H9 (cell line): ENCODE results near the gene LY6G5B. TPM values are rescaled to one million over a fixed set of nuclear protein-coding genes. Genes with fewer than 3 reads are reported as not detected.

Experiments
- DNase-seq: peaks from one replicate; pipeline ENCODE4 v3.0.0-alpha.2; 2017
- H2AFZ ChIP-seq: one replicate; pipeline ENCODE4 v1.6.1; 2013; ENCODE audit warnings: mild to moderate bottlenecking, low read length, control low read depth, moderate library complexity
- H2AK5ac ChIP-seq: 2 replicates; pipeline ENCODE4 v1.6.1; 2013; ENCODE audit warnings: low read length, control low read depth, mixed read lengths; ENCODE audit not compliant: insufficient read length
- H2BK120ac ChIP-seq: one replicate; pipeline ENCODE4 v1.6.1; 2013; ENCODE audit warnings: low read depth, mild to moderate bottlenecking, low read length, control low read depth, inconsistent platforms; ENCODE audit not compliant: poor library complexity, severe bottlenecking
- H2BK12ac ChIP-seq: 2 replicates; pipeline ENCODE4 v1.6.1; 2013; ENCODE audit warnings: low read length, control low read depth, mixed read lengths, low read depth; ENCODE audit not compliant: insufficient read length
- H2BK15ac ChIP-seq: 2 replicates; pipeline ENCODE4 v1.6.1; 2013; ENCODE audit warnings: low read depth, low read length, control low read depth
- H2BK20ac ChIP-seq: one replicate; pipeline ENCODE4 v1.6.1; 2013; ENCODE audit warnings: low read depth, mild to moderate bottlenecking, low read length, control low read depth, inconsistent platforms; ENCODE audit not compliant: poor library complexity, severe bottlenecking
- H2BK5ac ChIP-seq: 2 replicates; pipeline ENCODE4 v1.6.1; 2013; ENCODE audit warnings: low read length, control low read depth, mixed read lengths; ENCODE audit not compliant: insufficient read length
- H3K14ac ChIP-seq: 2 replicates; pipeline ENCODE4 v1.6.1; 2013; ENCODE audit warnings: low read length, control low read depth; ENCODE audit not compliant: insufficient read depth
- H3K18ac ChIP-seq: 2 replicates; pipeline ENCODE4 v1.6.1; 2013; ENCODE audit warnings: low read depth, mild to moderate bottlenecking, mixed read lengths, low read length, control low read depth; ENCODE audit not compliant: insufficient read length
- H3K23ac ChIP-seq: 2 replicates; pipeline ENCODE4 v1.6.1; 2013; ENCODE audit warnings: low read length, control low read depth, mixed read lengths, low read depth; ENCODE audit not compliant: insufficient read length
- H3K23me2 ChIP-seq: 2 replicates; pipeline ENCODE4 v1.6.1; 2013; ENCODE audit warnings: low read depth, mild to moderate bottlenecking, mixed read lengths, low read length, control low read depth; ENCODE audit not compliant: insufficient read length, poor library complexity, severe bottlenecking
- H3K27ac ChIP-seq: 2 replicates; pipeline ENCODE4 v1.5.1; 2013; ENCODE audit warnings: low read length, control low read depth, mixed read lengths, low read depth; ENCODE audit not compliant: insufficient read length
- H3K27me3 ChIP-seq: 2 replicates; pipeline ENCODE4 v1.6.1; 2013; ENCODE audit warnings: low read length, control low read depth, inconsistent platforms; ENCODE audit not compliant: insufficient read depth
- H3K4ac ChIP-seq: 2 replicates; pipeline ENCODE4 v1.6.1; 2013; ENCODE audit warnings: low read depth, mild to moderate bottlenecking, control low read depth, inconsistent platforms, low read length, moderate library complexity
- H3K4me1 ChIP-seq: 2 replicates; pipeline ENCODE4 v1.6.1; 2013; ENCODE audit warnings: low read length, control low read depth, inconsistent platforms; ENCODE audit not compliant: insufficient read depth
- H3K4me2 ChIP-seq: 2 replicates; pipeline ENCODE4 v1.6.1; 2013; ENCODE audit warnings: low read length, control low read depth, mixed read lengths; ENCODE audit not compliant: insufficient read length, insufficient read depth
- H3K56ac ChIP-seq: 2 replicates; pipeline ENCODE4 v1.6.1; 2013; ENCODE audit warnings: low read depth, mild to moderate bottlenecking, mixed read lengths, low read length, control low read depth; ENCODE audit not compliant: insufficient read length
- H3K79me1 ChIP-seq: 2 replicates; pipeline ENCODE4 v1.6.1; 2013; ENCODE audit warnings: low read depth, mild to moderate bottlenecking, moderate library complexity, low read length, control low read depth, inconsistent platforms; ENCODE audit not compliant: insufficient read depth, poor library complexity, severe bottlenecking
- H3K79me2 ChIP-seq: 2 replicates; pipeline ENCODE4 v1.6.1; 2013; ENCODE audit warnings: low read length, control low read depth, inconsistent platforms; ENCODE audit not compliant: insufficient read depth
- H3K9ac ChIP-seq: 2 replicates; pipeline ENCODE4 v1.6.1; 2013; ENCODE audit warnings: low read length, control low read depth, mixed read lengths; ENCODE audit not compliant: insufficient read length; ENCODE audit errors: extremely low read depth
- H3K9me3 ChIP-seq: one replicate; pipeline ENCODE4 v1.6.1; 2013; ENCODE audit warnings: low read depth, low read length, inconsistent platforms; ENCODE audit not compliant: control insufficient read depth
- H3T11ph ChIP-seq: one replicate; pipeline ENCODE4 v1.6.1; 2013; ENCODE audit warnings: mild to moderate bottlenecking, low read length, control low read depth, inconsistent platforms
- H4K20me1 ChIP-seq: one replicate; pipeline ENCODE4 v1.6.1; 2013; ENCODE audit not compliant: control insufficient read depth, insufficient read length, insufficient read depth
- H4K5ac ChIP-seq: 2 replicates; pipeline ENCODE4 v1.6.1; 2013; ENCODE audit warnings: low read depth, mild to moderate bottlenecking, mixed read lengths, low read length, control low read depth; ENCODE audit not compliant: insufficient read length
- H4K8ac ChIP-seq: replicated peaks from 2 replicates; pipeline ENCODE4 v1.6.1; 2013; ENCODE audit warnings: low read length, control low read depth, mixed read lengths, low read depth; ENCODE audit not compliant: insufficient read length
- H4K91ac ChIP-seq: 2 replicates; pipeline ENCODE4 v1.6.1; 2013; ENCODE audit warnings: low read depth, mild to moderate bottlenecking, moderate library complexity, mixed read lengths, low read length, control low read depth; ENCODE audit not compliant: insufficient read length
- H3K27ac Mint-ChIP-seq, 3 experiments: 2 replicates in 2 of 3; 3 replicates in 1 of 3; pipeline ENCODE4 v1.8.0; 2020 to 2021; ENCODE audit warnings: mixed read lengths in 3 of 3, mild to moderate bottlenecking in 1 of 3, moderate library complexity in 1 of 3
- H3K27me3 Mint-ChIP-seq: 2 replicates; pipeline ENCODE4 v1.8.0; 2021; ENCODE audit warnings: low read depth, mild to moderate bottlenecking, moderate library complexity, mixed read lengths
- H3K36me3 Mint-ChIP-seq, 3 experiments: 2 replicates in 2 of 3; 3 replicates in 1 of 3; pipeline ENCODE4 v1.8.0; 2020 to 2021; ENCODE audit warnings: low read depth in 3 of 3, mixed read lengths in 3 of 3; ENCODE audit not compliant: insufficient read depth in 1 of 3
- H3K4me1 Mint-ChIP-seq, 2 experiments: 2 replicates each; pipeline ENCODE4 v1.8.0; 2020; ENCODE audit warnings: mixed read lengths in 2 of 2
- H3K4me3 Mint-ChIP-seq, 2 experiments: 2 replicates in 1 of 2; 3 replicates in 1 of 2; pipeline ENCODE4 v1.8.0; 2020 to 2021; ENCODE audit warnings: mild to moderate bottlenecking in 2 of 2, mixed read lengths in 2 of 2, moderate library complexity in 1 of 2
- H3K9me3 Mint-ChIP-seq, 2 experiments: 2 replicates in 1 of 2; 3 replicates in 1 of 2; pipeline ENCODE4 v1.8.0; 2020; ENCODE audit warnings: mild to moderate bottlenecking in 2 of 2, mixed read lengths in 2 of 2, moderate library complexity in 1 of 2
- WGBS: extraction: QIAGEN DNeasy Blood & Tissue Kit; methylation state at CpG from one replicate; pipeline ENCODE4 v1.1.7; 2013; ENCODE audit warnings: missing lambda C conversion rate, low lambda C conversion rate, mixed read lengths; ENCODE audit not compliant: insufficient read length; ENCODE audit errors: extremely low coverage; 5-methylcytosine and 5-hydroxymethylcytosine counted together
- total RNA-seq: library from RNA; stranded (reverse); gene quantifications from 2 replicates; pipeline ENCODE4 v1.2.1, GENCODE V29; 2021
- TF ChIP-seq, protein P1 (sequence below): fragments of 200-600 bp; sonication (generic); conservative IDR thresholded peaks from 3 replicates; pipeline ENCODE4 v1.8.0; 2021; ENCODE audit warnings: antibody characterized with exemption, mild to moderate bottlenecking

The LY6G5B gene
- total RNA-seq, 1 experiment from 2014 or later = 21.6 TPM

DNA sequence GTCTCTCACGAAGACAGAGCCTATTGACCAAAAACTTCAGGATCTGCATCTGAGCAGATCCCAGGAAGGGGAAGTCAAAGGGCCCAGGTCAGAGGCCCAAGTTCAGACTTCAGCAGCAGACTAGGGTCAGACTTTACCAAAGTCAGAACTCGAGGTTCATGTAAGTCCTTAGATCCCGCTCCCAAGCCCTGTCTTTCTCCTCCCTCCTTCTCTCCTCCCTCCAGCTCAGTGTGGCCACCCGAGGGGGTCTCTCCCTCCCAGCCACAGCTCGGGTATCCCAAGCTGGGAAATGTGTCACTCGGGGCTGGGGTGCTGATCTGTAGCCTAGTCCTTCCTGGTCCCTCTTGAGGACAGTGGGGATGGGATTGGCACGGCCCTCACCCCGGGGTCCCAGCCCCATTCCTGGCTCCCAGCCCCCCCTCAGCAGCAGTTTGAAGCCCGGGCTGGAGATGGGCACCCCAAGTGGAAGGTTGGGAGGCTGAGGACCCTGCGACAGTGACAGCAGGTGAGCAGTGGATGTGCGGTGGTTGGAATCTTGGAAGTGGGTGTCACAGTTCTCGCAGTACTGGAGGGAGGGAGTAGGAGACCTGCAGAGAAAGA, 7.6 kb upstream of the LY6G5B start:
- H4K8ac ChIP-seq = no peak overlapping the region
- H3K79me1 ChIP-seq = peaks cover 20% of the 10 kb centered on the region
- no peak overlapping the region for H2BK5ac ChIP-seq
- H3K9me3 ChIP-seq = no peaks in the 10 kb centered on the region
- no peak overlapping the region for H2AK5ac ChIP-seq
- peaks cover 26% of the 10 kb centered on the region for H3K23me2 ChIP-seq
- H3K4ac ChIP-seq = no peak overlapping the region
- no peaks in the 10 kb centered on the region for H4K20me1 ChIP-seq
- no peak for DNase-seq
- H3K4me2 ChIP-seq = no peak overlapping the region
- H3K23ac ChIP-seq = no peak overlapping the region
- peak overlapping the region in 2 of 3 experiments; percentile 49 to 82; a peak in 2 of 7 replicates for H3K27ac Mint-ChIP-seq
- H3K27me3 Mint-ChIP-seq = no peaks in the 10 kb centered on the region; the same call in 1 of the 2 replicates
- no peak overlapping the region for H4K5ac ChIP-seq
- peaks cover 42 to 52% of the 10 kb centered on the region in 2 experiments for H3K4me1 Mint-ChIP-seq
- no peak overlapping the region for H2BK120ac ChIP-seq
- TF ChIP-seq, protein P1, sequence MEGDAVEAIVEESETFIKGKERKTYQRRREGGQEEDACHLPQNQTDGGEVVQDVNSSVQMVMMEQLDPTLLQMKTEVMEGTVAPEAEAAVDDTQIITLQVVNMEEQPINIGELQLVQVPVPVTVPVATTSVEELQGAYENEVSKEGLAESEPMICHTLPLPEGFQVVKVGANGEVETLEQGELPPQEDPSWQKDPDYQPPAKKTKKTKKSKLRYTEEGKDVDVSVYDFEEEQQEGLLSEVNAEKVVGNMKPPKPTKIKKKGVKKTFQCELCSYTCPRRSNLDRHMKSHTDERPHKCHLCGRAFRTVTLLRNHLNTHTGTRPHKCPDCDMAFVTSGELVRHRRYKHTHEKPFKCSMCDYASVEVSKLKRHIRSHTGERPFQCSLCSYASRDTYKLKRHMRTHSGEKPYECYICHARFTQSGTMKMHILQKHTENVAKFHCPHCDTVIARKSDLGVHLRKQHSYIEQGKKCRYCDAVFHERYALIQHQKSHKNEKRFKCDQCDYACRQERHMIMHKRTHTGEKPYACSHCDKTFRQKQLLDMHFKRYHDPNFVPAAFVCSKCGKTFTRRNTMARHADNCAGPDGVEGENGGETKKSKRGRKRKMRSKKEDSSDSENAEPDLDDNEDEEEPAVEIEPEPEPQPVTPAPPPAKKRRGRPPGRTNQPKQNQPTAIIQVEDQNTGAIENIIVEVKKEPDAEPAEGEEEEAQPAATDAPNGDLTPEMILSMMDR = no peak
- H3K56ac ChIP-seq = no peak overlapping the region
- no peak overlapping the region for H2BK15ac ChIP-seq
- H4K91ac ChIP-seq = no peak overlapping the region
- no peak overlapping the region for H3K9ac ChIP-seq
- H2BK20ac ChIP-seq = no peak overlapping the region
- H3K14ac ChIP-seq = no peak overlapping the region
- no peaks in the 10 kb centered on the region for H3K27me3 ChIP-seq
- H3K9me3 Mint-ChIP-seq = no peaks in the 10 kb centered on the region
- H2AFZ ChIP-seq = no peak overlapping the region
- H3K18ac ChIP-seq = no peak overlapping the region
- WGBS = no CpG with 5 or more reads among the region's 12 CpGs
- H3K27ac ChIP-seq = no peak overlapping the region
- no peaks in the 10 kb centered on the region for H3K4me1 ChIP-seq
- H3K4me3 Mint-ChIP-seq = peak overlapping the region in 1 of 2 experiments; percentile 92; a peak in 2 of 5 replicates
- H2BK12ac ChIP-seq = no peak overlapping the region
- peaks cover 33 to 56% (median 47%) of the 10 kb centered on the region in 3 experiments for H3K36me3 Mint-ChIP-seq
- no peak overlapping the region for H3T11ph ChIP-seq
- H3K79me2 ChIP-seq = peaks cover 10% of the 10 kb centered on the region; the same call in 1 of the 2 replicates
